PC-9 (cell line): Measurements from ENCODE around the gene PIEZO2. TPM values are rescaled to one million over a fixed set of nuclear protein-coding genes. Genes with fewer than 3 reads are reported as not detected.

ENCODE experiments used
- BruUV-seq: library from RNA; stranded (reverse); fragments of 400-500 nt; replicated peaks from 2 replicates; lab custom pipeline; 2021; lab: Mats Ljungman, UMichigan
- CTCF ChIA-PET: fragments of 300-600 bp; sonication (Branson Sonifier 250); formaldehyde crosslinking; loops from one replicate; lab custom pipeline; 2022; ENCODE audit warnings: antibody characterized with exemption; lab: Charles Lee
- POLR2A ChIA-PET: fragments of 300-600 bp; sonication (Branson Sonifier 250); formaldehyde crosslinking; loops from one replicate; lab custom pipeline; 2022; ENCODE audit warnings: antibody characterized with exemption; ENCODE audit not compliant: unreplicated experiment; lab: Charles Lee
- DNase-seq, 2 experiments: peaks; one replicate each; pipeline versions ENCODE4 v3.0.0 to v3.0.0-alpha.2; 2015 to 2022; ENCODE audit warnings: mixed read lengths in 1 of 2
- H2AFZ ChIP-seq: fragments of 200-600 bp; sonication (generic); 2 replicates; pipeline ENCODE4 v1.8.1; 2017; ENCODE audit warnings: antibody characterized with exemption
- H3F3A ChIP-seq: fragments of 200-600 bp; sonication (generic); 2 replicates; pipeline ENCODE4 v1.8.1; 2017; ENCODE audit warnings: antibody characterized with exemption, mild to moderate bottlenecking, low read depth; ENCODE audit not compliant: insufficient read depth
- H3K27ac ChIP-seq: fragments of 200-600 bp; sonication (generic); 2 replicates; pipeline ENCODE4 v1.6.1; 2016; ENCODE audit warnings: mixed run types
- H3K27me3 ChIP-seq: fragments of 200-600 bp; sonication (generic); 2 replicates; pipeline ENCODE4 v1.6.1; 2016; ENCODE audit warnings: low read depth, mixed run types; ENCODE audit not compliant: insufficient read depth
- H3K36me3 ChIP-seq: fragments of 200-600 bp; sonication (generic); 2 replicates; pipeline ENCODE4 v1.6.1; 2016; ENCODE audit warnings: low read depth, mixed run types
- H3K4me1 ChIP-seq: fragments of 200-600 bp; sonication (generic); replicated peaks from 2 replicates; pipeline ENCODE4 v1.6.1; 2016; ENCODE audit warnings: mixed run types; ENCODE audit not compliant: insufficient read depth
- H3K4me2 ChIP-seq: fragments of 200-600 bp; sonication (generic); 2 replicates; pipeline ENCODE4 v1.6.1; 2017; ENCODE audit warnings: mixed run types
- H3K4me3 ChIP-seq: fragments of 200-600 bp; sonication (generic); 2 replicates; pipeline ENCODE4 v1.6.1; 2016; ENCODE audit warnings: mixed run types
- H3K79me2 ChIP-seq: fragments of 200-600 bp; sonication (generic); 2 replicates; pipeline ENCODE4 v1.6.1; 2017; ENCODE audit warnings: low read depth, mixed run types
- H3K9me2 ChIP-seq: fragments of 200-600 bp; sonication (generic); 2 replicates; pipeline ENCODE4 v1.8.1; 2017; ENCODE audit warnings: mild to moderate bottlenecking; ENCODE audit not compliant: insufficient read depth
- H3K9me3 ChIP-seq: fragments of 200-600 bp; sonication (generic); 2 replicates; pipeline ENCODE4 v1.8.1; 2016; ENCODE audit warnings: low read depth; ENCODE audit not compliant: insufficient read depth
- H4K20me1 ChIP-seq: fragments of 200-600 bp; sonication (generic); 2 replicates; pipeline ENCODE4 v1.8.1; 2017; ENCODE audit not compliant: insufficient read depth
- CTCF ChIP-seq: fragments of 200-600 bp; sonication (generic); conservative IDR thresholded peaks from 2 replicates; pipeline ENCODE4 v1.6.1; 2017; ENCODE audit warnings: mixed run types, antibody characterized with exemption, mild to moderate bottlenecking, moderate library complexity
- EZH2 ChIP-seq: fragments of 200-600 bp; sonication (generic); IDR thresholded peaks from 2 replicates; pipeline ENCODE4 v1.8.0; 2017; ENCODE audit warnings: antibody characterized with exemption, low read depth
- intact Hi-C: fragments of 100-400 bp; cut with micrococcal nuclease; formaldehyde crosslinking; loops from one replicate; pipeline ENCODE4 v1.10.0; 2022; ENCODE audit not compliant: unreplicated experiment
- total RNA-seq: library from RNA; stranded (reverse); gene quantifications from 2 replicates; pipeline ENCODE4 v1.2.3, GENCODE V29; 2021

The PIEZO2 gene
- total RNA-seq, 1 experiment from 2014 or later = not detected

GRCh38 chr18:10784596-10785202, 364.7 kb downstream of the PIEZO2 start:
- no peak for TF ChIP-seq EZH2
- no peak for TF ChIP-seq CTCF
- intact Hi-C loops = loop anchor here (5.0 kb wide), 1 partner anchor 258 kb away; no protein-coding TSS in a partner anchor
- Histone ChIP-seq H3F3A (no peaks in the 10 kb centered on the region), H3K79me2 (no peaks in the 10 kb centered on the region), H4K20me1 (no peaks in the 10 kb centered on the region), H3K4me1 (no peaks in the 10 kb centered on the region), H2AFZ (no peak overlapping the region), H3K4me2 (no peak overlapping the region), H3K9me3 (no peaks in the 10 kb centered on the region), H3K27ac (no peak overlapping the region), H3K4me3 (no peak overlapping the region), H3K27me3 (peaks cover 20% of the 10 kb centered on the region), H3K36me3 (no peaks in the 10 kb centered on the region), H3K9me2 (no peaks in the 10 kb centered on the region)
- ChIA-PET CTCF (no interaction called here), POLR2A (no interaction called here)
- DNase-seq = no peak
- BruUV-seq = no TSS peak

- no TSS peak for BruUV-seq
- no peaks in the 10 kb centered on the region for H3F3A ChIP-seq
- ChIA-PET POLR2A (no interaction called here), CTCF (no interaction called here)
- TF ChIP-seq EZH2 (no peak), CTCF (no peak)
- peaks cover 28% of the 10 kb centered on the region for H3K27me3 ChIP-seq
- H3K9me3 ChIP-seq = no peaks in the 10 kb centered on the region
- H2AFZ ChIP-seq = no peak overlapping the region
- H4K20me1 ChIP-seq = no peaks in the 10 kb centered on the region
- no peak overlapping the region for H3K4me3 ChIP-seq
- no peaks in the 10 kb centered on the region for H3K36me3 ChIP-seq
- no peak overlapping the region for H3K4me2 ChIP-seq
- H3K79me2 ChIP-seq = no peaks in the 10 kb centered on the region
- H3K9me2 ChIP-seq = no peaks in the 10 kb centered on the region
- no peak for DNase-seq
- intact Hi-C loops = no loop called here
- H3K4me1 ChIP-seq = no peaks in the 10 kb centered on the region
- no peak overlapping the region for H3K27ac ChIP-seq
Measured at GRCh38 chr18:10783941-10784340, 365.4 kb downstream of the PIEZO2 start.

- Histone ChIP-seq H3K36me3 (no peaks in the 10 kb centered on the region), H2AFZ (no peak overlapping the region), H3K27me3 (peaks cover 44% of the 10 kb centered on the region), H3K9me2 (no peaks in the 10 kb centered on the region), H4K20me1 (no peaks in the 10 kb centered on the region), H3K4me3 (no peak overlapping the region), H3F3A (no peaks in the 10 kb centered on the region), H3K79me2 (no peaks in the 10 kb centered on the region), H3K4me1 (no peaks in the 10 kb centered on the region), H3K27ac (no peak overlapping the region), H3K4me2 (no peak overlapping the region), H3K9me3 (no peaks in the 10 kb centered on the region)
- no TSS peak for BruUV-seq
- DNase-seq = no peak
- intact Hi-C loops = no loop called here
- TF ChIP-seq EZH2 = no peak
- no peak for TF ChIP-seq CTCF
- ChIA-PET POLR2A (no interaction called here), CTCF (no interaction called here)
Measured at GRCh38 chr18:10776493-10776892, 372.9 kb downstream of the PIEZO2 start.
